ENCODE measurements around the gene GRIN3B.

The GRIN3B gene

GRCh38 chr19:1041272-1041834, 41.1 kb downstream of the GRIN3B start:
- TF ChIP-seq CTCF (IDR thresholded peaks at IDR 0.05; ENCODE audit: control extremely low read depth, extremely low read depth, low read depth, missing control alignments): no peak
- ChIA-PET CTCF (interaction anchor here (1.2 kb wide), 2 partner anchors 13 to 27 kb away, joined by 3 read pairs; no protein-coding TSS in a partner anchor), POLR2A (interaction anchor here (1.0 kb wide), 1 partner anchor 63 kb away, joined by 3 read pairs; no protein-coding TSS in a partner anchor)
- DNase-seq (ENCODE audit: extremely low spot score): no peak

- ChIA-PET POLR2A (interaction anchor here (1.0 kb wide), 1 partner anchor 62 kb away, joined by 3 read pairs; no protein-coding TSS in a partner anchor), CTCF (interaction anchor here (1.2 kb wide), 2 partner anchors 13 to 26 kb away, joined by 3 read pairs; no protein-coding TSS in a partner anchor)
- DNase-seq (ENCODE audit: extremely low spot score): no peak
- no peak for TF ChIP-seq CTCF (IDR thresholded peaks at IDR 0.05; ENCODE audit: control extremely low read depth, extremely low read depth, low read depth, missing control alignments)
Observed at GRCh38 chr19:1041835-1042685, 41.8 kb downstream of the GRIN3B start.

GRCh38 chr19:1042689-1043511, 42.7 kb downstream of the GRIN3B start:
- no peak for TF ChIP-seq CTCF (IDR thresholded peaks at IDR 0.05; ENCODE audit: control extremely low read depth, extremely low read depth, low read depth, missing control alignments)
- DNase-seq (ENCODE audit: extremely low spot score): no peak
- ChIA-PET CTCF (interaction anchor here (0.6 to 1.2 kb wide), 4 partner anchors 14 to 152 kb away, joined by 3 to 4 read pairs (median 3); no protein-coding TSS in a partner anchor), POLR2A (no interaction called here)

- ChIA-PET POLR2A (no interaction called here), CTCF (no interaction called here)
- no peak for DNase-seq (ENCODE audit: extremely low spot score)
- TF ChIP-seq CTCF (IDR thresholded peaks at IDR 0.05; ENCODE audit: control extremely low read depth, extremely low read depth, low read depth, missing control alignments): no peak
Observed at GRCh38 chr19:1045247-1045603, 45.0 kb downstream of the GRIN3B start.

- no peak for DNase-seq (ENCODE audit: extremely low spot score)
- CTCF ChIA-PET: no interaction called here
- POLR2A ChIA-PET: no interaction called here
- no peak for TF ChIP-seq CTCF (IDR thresholded peaks at IDR 0.05; ENCODE audit: control extremely low read depth, extremely low read depth, low read depth, missing control alignments)
Observed at GRCh38 chr19:1046117-1046626, 46.0 kb downstream of the GRIN3B start.
